Measurements from ENCODE around the gene TMEM151B. TPM values are rescaled to one million over a fixed set of nuclear protein-coding genes. Genes with fewer than 3 reads are reported as not detected.

The TMEM151B gene
- total RNA-seq, 4 donors from 2014 or later, result 0.27 to 0.57 TPM; not detected in 2

GRCh38 chr6:44271406-44271723, 1.1 kb downstream of the TMEM151B start:
- no peaks in the 10 kb centered on the region for H3K36me3 ChIP-seq
- peaks cover 0 to 19% (median 3%) of the 10 kb centered on the region in 4 donors for H3K4me1 ChIP-seq
- no peaks in the 10 kb centered on the region for H3K9me3 ChIP-seq
- H3K27me3 ChIP-seq, result peaks cover 0 to 31% of the 10 kb centered on the region in 2 donors
- no peak overlapping the region for H3K27ac ChIP-seq
- DNase-seq, result no peak
- no peak for TF ChIP-seq POLR2A (IDR thresholded peaks at IDR 0.05)
- TF ChIP-seq, protein P1, sequence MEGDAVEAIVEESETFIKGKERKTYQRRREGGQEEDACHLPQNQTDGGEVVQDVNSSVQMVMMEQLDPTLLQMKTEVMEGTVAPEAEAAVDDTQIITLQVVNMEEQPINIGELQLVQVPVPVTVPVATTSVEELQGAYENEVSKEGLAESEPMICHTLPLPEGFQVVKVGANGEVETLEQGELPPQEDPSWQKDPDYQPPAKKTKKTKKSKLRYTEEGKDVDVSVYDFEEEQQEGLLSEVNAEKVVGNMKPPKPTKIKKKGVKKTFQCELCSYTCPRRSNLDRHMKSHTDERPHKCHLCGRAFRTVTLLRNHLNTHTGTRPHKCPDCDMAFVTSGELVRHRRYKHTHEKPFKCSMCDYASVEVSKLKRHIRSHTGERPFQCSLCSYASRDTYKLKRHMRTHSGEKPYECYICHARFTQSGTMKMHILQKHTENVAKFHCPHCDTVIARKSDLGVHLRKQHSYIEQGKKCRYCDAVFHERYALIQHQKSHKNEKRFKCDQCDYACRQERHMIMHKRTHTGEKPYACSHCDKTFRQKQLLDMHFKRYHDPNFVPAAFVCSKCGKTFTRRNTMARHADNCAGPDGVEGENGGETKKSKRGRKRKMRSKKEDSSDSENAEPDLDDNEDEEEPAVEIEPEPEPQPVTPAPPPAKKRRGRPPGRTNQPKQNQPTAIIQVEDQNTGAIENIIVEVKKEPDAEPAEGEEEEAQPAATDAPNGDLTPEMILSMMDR (IDR thresholded peaks at IDR 0.05), result no peak
- no peak overlapping the region for H3K4me3 ChIP-seq

DNA sequence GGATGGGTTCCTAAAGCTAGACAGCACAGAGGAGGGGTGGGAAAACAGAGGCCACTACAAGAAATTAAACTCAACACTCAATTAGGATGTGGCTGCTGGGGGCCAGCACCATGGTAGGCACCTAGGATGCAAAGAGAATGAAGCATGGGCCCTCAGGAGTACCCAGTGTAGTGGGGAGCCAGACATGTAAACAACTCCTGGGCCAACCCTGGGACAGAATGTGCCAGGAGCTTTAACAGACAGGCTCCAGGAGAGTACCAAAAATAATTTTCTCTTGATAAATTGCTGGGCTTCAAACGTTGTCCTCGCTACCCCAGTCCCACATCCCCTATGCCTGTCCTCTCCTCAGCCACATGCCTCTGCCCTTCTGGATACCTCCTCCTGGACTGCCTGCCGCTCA, 1.7 kb downstream of the TMEM151B start:
- Histone ChIP-seq H3K36me3 (no peaks in the 10 kb centered on the region), H3K9me3 (no peaks in the 10 kb centered on the region), H3K4me1 (peaks cover 0 to 21% (median 3%) of the 10 kb centered on the region in 4 donors), H3K27me3 (peaks cover 0 to 32% of the 10 kb centered on the region in 2 donors), H3K27ac (no peak overlapping the region), H3K4me3 (no peak overlapping the region)
- TF ChIP-seq, protein P1 (IDR thresholded peaks at IDR 0.05), result no peak
- TF ChIP-seq POLR2A (IDR thresholded peaks at IDR 0.05), result no peak
- no peak for DNase-seq

GRCh38 chr6:44272529-44272928, 2.3 kb downstream of the TMEM151B start:
- Histone ChIP-seq H3K27ac (no peak overlapping the region), H3K9me3 (no peaks in the 10 kb centered on the region), H3K4me1 (peaks cover 0 to 21% (median 3%) of the 10 kb centered on the region in 4 donors), H3K36me3 (no peaks in the 10 kb centered on the region), H3K4me3 (no peak overlapping the region), H3K27me3 (peaks cover 0 to 32% of the 10 kb centered on the region in 2 donors)
- no peak for DNase-seq
- no peak for TF ChIP-seq POLR2A (IDR thresholded peaks at IDR 0.05)
- TF ChIP-seq, protein P1 (IDR thresholded peaks at IDR 0.05), result no peak

- Histone ChIP-seq H3K27me3 (peaks cover 0 to 32% of the 10 kb centered on the region in 2 donors), H3K9me3 (no peaks in the 10 kb centered on the region)
- TF ChIP-seq, protein P1 (IDR thresholded peaks at IDR 0.05), result no peak
- no peak for TF ChIP-seq POLR2A (IDR thresholded peaks at IDR 0.05)
Measured at GRCh38 chr6:44272999-44273566, 2.8 kb downstream of the TMEM151B start.

DNA sequence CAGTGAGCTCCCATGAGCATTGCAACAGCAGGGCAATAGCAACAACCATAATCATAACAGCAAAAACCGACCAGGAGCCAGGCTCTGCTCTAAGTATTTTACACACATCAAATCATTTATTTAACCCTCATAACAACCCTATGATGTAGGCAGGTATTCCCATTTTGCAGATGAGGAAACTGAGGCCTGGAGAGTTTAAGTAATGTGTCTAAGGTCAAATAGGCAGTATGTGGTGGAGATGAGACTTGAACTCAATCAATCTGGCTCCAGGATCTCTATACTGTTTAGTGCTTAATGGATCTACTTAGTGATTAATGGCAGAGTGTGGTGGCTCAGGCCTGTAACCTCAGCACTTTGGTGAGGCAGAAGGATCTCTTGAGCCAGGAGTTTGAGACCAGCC, 3.4 kb downstream of the TMEM151B start:
- H3K4me3 ChIP-seq, result no peak overlapping the region
- peaks cover 0 to 21% (median 3%) of the 10 kb centered on the region in 4 donors for H3K4me1 ChIP-seq
- peaks cover 0 to 32% of the 10 kb centered on the region in 2 donors for H3K27me3 ChIP-seq
- H3K36me3 ChIP-seq, result no peaks in the 10 kb centered on the region
- no peak overlapping the region for H3K27ac ChIP-seq
- no peak for DNase-seq
- H3K9me3 ChIP-seq, result no peaks in the 10 kb centered on the region
- TF ChIP-seq POLR2A (IDR thresholded peaks at IDR 0.05), result no peak
- TF ChIP-seq, protein P1 (IDR thresholded peaks at IDR 0.05), result no peak

More at GRCh38 chr6:44272999-44273566, 2.8 kb downstream of the TMEM151B start:
- DNase-seq, result no peak
- H3K4me1 ChIP-seq, result peaks cover 0 to 21% (median 3%) of the 10 kb centered on the region in 4 donors
- no peaks in the 10 kb centered on the region for H3K36me3 ChIP-seq
- no peak overlapping the region for H3K27ac ChIP-seq
- no peak overlapping the region for H3K4me3 ChIP-seq
